Uterus (tissue), 2 donors: ENCODE results near the gene USO1.
"Not testable (repeated sequence)": the region's sequence is repeated elsewhere in the genome, so short reads cannot be mapped to it uniquely, and the experiment has no call there.

ENCODE experiments used
- POLR2A ChIP-seq, 2 donors: fragments of 450-650 bp; IDR thresholded peaks; one replicate each; pipeline ENCODE4 v1.6.1; 2016; ENCODE audit warnings: antibody characterized with exemption in 2 of 2, mild to moderate bottlenecking in 1 of 2, moderate library complexity in 1 of 2
- TF ChIP-seq, protein P1 (sequence below), 4 experiments: fragments of 200-600 bp in 2 of 4; fragments of 450-650 bp in 2 of 4; sonication (generic) in 2 of 4; IDR thresholded peaks; one replicate each; pipeline ENCODE4 v1.5.1; 2016 to 2019; ENCODE audit warnings: antibody characterized with exemption in 4 of 4, mild to moderate bottlenecking in 2 of 4, moderate library complexity in 1 of 4

DNA sequence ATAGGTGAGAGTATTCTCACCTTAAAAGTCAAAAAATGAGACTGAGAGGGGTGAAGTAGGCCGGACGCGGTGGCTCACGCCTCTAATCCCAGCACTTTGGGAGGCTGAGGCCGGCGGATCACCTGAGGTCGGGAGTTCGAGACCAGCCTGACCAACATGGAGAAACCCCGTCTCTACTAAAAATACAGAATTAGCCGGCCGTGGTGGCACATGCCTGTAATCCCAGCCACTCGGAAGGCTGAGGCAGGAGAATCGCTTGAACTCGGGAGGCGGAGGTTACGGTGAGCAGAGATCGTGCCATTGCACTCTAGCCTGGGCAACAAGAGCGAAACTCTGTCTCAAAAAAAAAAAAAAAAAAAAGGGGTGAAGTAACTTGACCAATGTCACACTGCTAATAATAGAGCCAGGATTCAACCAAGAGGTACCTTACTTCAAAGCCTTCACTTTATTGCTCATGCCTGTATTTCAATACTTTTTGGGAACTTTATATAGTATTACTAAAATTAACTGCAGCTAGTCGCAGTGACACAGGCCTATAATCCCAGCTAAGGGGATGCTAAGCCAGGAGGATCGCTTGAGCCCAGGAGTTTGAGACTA, 1.7 kb downstream of the USO1 start:
- TF ChIP-seq, protein P1, sequence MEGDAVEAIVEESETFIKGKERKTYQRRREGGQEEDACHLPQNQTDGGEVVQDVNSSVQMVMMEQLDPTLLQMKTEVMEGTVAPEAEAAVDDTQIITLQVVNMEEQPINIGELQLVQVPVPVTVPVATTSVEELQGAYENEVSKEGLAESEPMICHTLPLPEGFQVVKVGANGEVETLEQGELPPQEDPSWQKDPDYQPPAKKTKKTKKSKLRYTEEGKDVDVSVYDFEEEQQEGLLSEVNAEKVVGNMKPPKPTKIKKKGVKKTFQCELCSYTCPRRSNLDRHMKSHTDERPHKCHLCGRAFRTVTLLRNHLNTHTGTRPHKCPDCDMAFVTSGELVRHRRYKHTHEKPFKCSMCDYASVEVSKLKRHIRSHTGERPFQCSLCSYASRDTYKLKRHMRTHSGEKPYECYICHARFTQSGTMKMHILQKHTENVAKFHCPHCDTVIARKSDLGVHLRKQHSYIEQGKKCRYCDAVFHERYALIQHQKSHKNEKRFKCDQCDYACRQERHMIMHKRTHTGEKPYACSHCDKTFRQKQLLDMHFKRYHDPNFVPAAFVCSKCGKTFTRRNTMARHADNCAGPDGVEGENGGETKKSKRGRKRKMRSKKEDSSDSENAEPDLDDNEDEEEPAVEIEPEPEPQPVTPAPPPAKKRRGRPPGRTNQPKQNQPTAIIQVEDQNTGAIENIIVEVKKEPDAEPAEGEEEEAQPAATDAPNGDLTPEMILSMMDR (IDR thresholded peaks at IDR 0.05) = not testable (repeated sequence)
- TF ChIP-seq POLR2A (IDR thresholded peaks at IDR 0.05) = not testable (repeated sequence)
